SK-N-MC (cell line): ENCODE measurements around the gene SHD.
"Not testable (repeated sequence)": the region's sequence is repeated elsewhere in the genome, so short reads cannot be mapped to it uniquely, and the experiment has no call there.

Experiments used
- DNase-seq: peaks from one replicate; pipeline ENCODE4 v3.0.0-alpha.2; 2011; ENCODE audit warnings: low read depth, low spot score
- H3K27ac ChIP-seq: fragments of 200-600 bp; sonication (generic); 2 replicates; pipeline ENCODE4 v1.5.1; 2016; ENCODE audit warnings: mixed run types
- H3K36me3 ChIP-seq: fragments of 200-600 bp; sonication (generic); 2 replicates; pipeline ENCODE4 v1.6.1; 2017; ENCODE audit warnings: antibody characterized with exemption, low read length, mixed read lengths; ENCODE audit not compliant: insufficient read depth
- H3K4me3 ChIP-seq: fragments of 200-600 bp; sonication (generic); 2 replicates; pipeline ENCODE4 v1.5.1; 2016
- H3K9ac ChIP-seq: fragments of 200-600 bp; sonication (generic); 2 replicates; pipeline ENCODE4 v1.8.0; 2017; ENCODE audit warnings: mixed run types, mixed read lengths; ENCODE audit not compliant: insufficient read length
- H3K9me3 ChIP-seq: fragments of 200-600 bp; sonication (generic); 2 replicates; pipeline ENCODE4 v1.6.1; 2017; ENCODE audit warnings: low read depth, mild to moderate bottlenecking, antibody characterized with exemption, low read length, moderate library complexity, mixed read lengths
- EZH2 ChIP-seq: fragments of 200-600 bp; sonication (generic); IDR thresholded peaks from one replicate; pipeline ENCODE4 v1.6.1; 2017; ENCODE audit warnings: antibody characterized with exemption
- FOXP2 ChIP-seq: optimal IDR thresholded peaks from 2 replicates; pipeline ENCODE3; 2011; ENCODE audit warnings: mild to moderate bottlenecking, moderate library complexity; ENCODE audit not compliant: insufficient read depth; ENCODE audit errors: extremely low read length, control extremely low read depth
- POLR2AphosphoS5 ChIP-seq: IDR thresholded peaks from 2 replicates; pipeline ENCODE4 v1.6.1; 2012; ENCODE audit warnings: mild to moderate bottlenecking, low read depth, low read length, borderline replicate concordance

Gene SHD

GRCh38 chr19:4327877-4328242 lies 48.8 kb downstream of the SHD start:
- no peak overlapping the region for H3K27ac ChIP-seq
- no peaks in the 10 kb centered on the region for H3K36me3 ChIP-seq
- peak overlapping the region; percentile 76 for H3K4me3 ChIP-seq
- no peaks in the 10 kb centered on the region for H3K9me3 ChIP-seq
- no peak for DNase-seq
- H3K9ac ChIP-seq = no peak overlapping the region
- TF ChIP-seq EZH2 (no peak), FOXP2 (no peak)

GRCh38 chr19:4328243-4328990 lies 49.4 kb downstream of the SHD start:
- peak; percentile 80; the same call in 1 of the 2 replicates for TF ChIP-seq POLR2AphosphoS5
- TF ChIP-seq EZH2 = no peak
- no peak for TF ChIP-seq FOXP2
- Histone ChIP-seq H3K4me3 (peak overlapping the region; percentile 82), H3K9ac (peak overlapping the region; percentile 65)

DNA sequence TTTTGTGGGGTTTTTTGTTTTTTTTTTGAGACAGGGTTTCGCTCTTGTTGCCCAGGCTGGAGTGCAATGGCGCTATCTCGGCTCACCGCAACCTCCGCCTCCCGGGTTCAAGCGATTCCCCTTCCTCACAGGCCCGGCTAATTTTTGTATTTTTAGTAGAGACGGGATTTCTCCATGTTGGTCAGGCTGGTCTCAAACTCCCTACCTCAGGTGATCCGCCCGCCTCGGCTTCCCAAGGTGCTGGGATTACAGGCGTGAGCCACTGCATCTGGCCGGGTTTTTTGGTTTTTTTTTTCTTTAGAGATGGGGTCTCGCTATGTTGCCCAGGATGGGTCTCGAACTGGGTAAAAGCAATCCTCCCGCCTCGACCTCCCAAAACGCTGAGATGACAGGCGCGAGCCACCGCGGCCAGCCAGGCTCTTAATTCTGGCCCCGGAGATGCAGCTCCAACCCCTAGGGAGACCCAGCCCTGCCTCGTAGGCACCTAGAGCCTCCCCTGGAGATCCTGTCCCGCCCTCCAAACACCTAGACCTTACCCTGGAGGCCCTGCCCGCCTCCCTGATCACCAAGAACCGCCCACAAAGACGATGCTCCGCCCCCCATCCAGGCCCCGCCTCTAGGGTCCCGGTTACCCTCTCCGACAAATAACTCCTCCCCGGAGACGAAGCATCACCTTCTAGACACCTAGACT lies 50.1 kb downstream of the SHD start:
- not testable (repeated sequence) for H3K27ac ChIP-seq, H3K36me3 ChIP-seq, H3K9me3 ChIP-seq, DNase-seq
- Histone ChIP-seq H3K4me3 (peak overlapping the region; percentile 82), H3K9ac (peak overlapping the region; percentile 65)

More at GRCh38 chr19:4328243-4328990, 49.4 kb downstream of the SHD start:
- peak; percentile 69 for DNase-seq
- Histone ChIP-seq H3K27ac (no peak overlapping the region), H3K36me3 (no peaks in the 10 kb centered on the region), H3K9me3 (no peaks in the 10 kb centered on the region)

DNA sequence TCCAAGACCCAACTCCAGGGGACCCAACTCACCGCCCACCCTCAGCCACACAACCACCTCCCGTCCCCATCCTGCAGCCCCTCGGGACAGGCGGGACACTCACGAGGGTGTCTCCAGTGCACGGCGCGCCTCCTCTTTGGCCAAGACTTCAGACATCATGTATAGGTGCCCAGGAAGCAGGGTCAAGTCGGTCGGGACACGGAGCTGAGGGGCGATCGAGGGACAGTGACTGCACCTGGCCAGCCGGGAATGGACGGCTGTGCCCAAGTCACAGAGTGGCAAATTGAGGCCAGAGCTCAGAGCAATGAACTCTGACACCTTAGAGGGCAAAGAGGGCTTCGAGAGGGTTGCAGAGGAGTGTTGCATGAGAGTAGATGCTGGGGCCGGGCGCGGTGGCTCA lies 50.8 kb downstream of the SHD start:
- Histone ChIP-seq H3K36me3 (no peaks in the 10 kb centered on the region), H3K9me3 (no peaks in the 10 kb centered on the region), H3K9ac (no peak overlapping the region), H3K27ac (no peak overlapping the region), H3K4me3 (no peak overlapping the region)
- DNase-seq = no peak
- no peak for TF ChIP-seq EZH2
- no peak for TF ChIP-seq FOXP2
- no peak for TF ChIP-seq POLR2AphosphoS5

DNA sequence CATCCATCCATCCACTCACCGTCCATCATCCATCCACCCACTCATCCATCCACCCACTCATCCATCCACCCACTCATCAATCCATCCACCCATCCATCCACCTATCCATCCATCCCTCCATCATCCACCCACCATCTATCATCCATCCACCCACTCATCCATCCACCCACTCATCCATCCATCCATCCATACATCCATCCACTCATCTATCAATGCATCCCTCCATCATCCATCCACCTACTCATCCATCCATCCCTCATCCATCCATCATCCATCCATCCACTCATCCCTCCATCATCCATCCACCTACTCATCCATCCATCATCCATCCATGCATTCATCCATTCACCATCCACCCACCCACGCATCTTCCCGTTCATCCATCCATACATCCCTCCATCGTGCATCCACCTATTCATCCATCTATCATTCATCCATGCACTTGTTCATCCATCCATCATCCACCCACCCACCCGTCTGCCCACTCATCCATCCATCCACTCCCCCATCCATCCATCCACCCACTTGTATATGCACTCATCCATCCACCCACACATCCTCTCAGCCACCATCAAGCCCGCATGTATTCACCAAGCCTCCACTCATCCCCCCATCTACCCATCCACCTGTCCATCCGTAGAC lies 56.0 kb downstream of the SHD start:
- Histone ChIP-seq H3K9me3 (no peaks in the 10 kb centered on the region), H3K27ac (no peak overlapping the region), H3K4me3 (no peak overlapping the region), H3K36me3 (no peaks in the 10 kb centered on the region), H3K9ac (no peak overlapping the region)
- TF ChIP-seq EZH2 (no peak), POLR2AphosphoS5 (no peak), FOXP2 (no peak)
- no peak for DNase-seq

DNA sequence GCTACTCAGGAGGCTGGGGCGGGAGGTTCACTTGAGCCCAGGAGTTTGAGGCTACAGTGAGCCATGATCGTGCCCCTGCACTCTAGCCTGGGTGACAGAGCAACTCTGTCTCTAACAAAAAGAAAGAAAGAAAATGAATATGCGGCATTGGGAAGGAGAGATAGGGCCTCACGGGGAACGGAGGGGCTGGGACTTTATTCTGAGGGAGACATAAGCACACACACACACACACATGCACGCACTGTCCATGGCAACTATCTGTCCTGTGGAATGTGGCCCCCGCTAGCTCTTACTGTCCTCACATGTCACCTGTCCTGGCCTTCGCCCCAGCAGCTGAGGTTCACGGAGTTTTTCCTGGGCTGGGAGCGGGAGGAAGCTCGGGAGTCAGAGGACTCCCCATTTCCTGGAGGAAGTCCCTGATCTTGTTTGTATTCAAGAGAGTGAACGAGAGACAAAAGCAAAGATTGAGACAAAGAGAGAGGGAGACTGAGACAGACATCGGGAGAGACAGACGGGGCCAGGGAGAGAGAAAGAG lies 58.9 kb downstream of the SHD start:
- Histone ChIP-seq H3K36me3 (no peaks in the 10 kb centered on the region), H3K9ac (no peak overlapping the region), H3K9me3 (no peaks in the 10 kb centered on the region), H3K27ac (no peak overlapping the region; the same call in 1 of the 2 replicates), H3K4me3 (no peak overlapping the region)
- TF ChIP-seq FOXP2 (no peak), EZH2 (no peak), POLR2AphosphoS5 (no peak)
- DNase-seq = no peak

DNA sequence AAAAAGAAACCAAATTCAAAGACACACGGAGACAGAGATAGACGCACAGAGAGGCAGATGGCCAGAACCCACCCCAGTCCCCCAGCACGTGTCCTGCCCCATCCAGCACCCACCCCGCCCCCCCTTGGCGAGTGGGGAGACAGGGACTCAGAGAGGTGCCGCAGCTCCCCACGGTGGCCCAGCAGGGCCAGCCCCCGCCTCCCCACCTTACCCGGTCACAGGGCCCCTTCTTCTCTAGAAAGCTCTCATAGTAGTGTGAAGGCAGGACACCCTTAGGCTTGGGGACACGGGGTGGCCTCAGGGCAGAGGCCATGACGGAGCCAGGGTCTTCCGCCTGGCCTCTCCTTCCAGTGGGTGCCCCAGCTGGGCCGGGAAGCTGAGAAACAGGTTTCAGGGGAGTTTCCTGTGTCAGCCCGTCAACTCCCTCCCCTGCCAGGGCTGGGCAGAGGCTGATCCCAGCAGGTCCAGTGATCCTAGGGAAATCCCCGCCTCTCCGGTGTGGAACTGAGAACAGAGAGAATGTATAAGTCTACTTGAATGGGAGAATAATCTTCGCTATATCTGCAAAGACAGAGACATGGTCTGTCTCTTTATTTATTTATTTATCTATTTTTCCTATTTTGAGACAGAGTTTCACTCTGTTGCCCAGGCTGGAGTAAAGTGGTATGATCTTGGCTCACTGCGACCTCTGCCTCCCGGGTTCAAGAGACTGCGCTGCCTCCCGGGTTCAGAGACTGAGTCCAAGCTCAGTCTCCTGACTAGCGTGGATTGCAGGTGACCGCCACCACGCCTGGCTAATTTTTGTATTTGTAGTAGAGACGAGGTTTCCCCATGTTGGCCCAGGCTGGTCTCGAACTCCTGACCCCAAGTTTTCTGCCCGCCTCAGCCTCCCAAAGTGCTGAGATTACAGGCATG lies 59.6 kb downstream of the SHD start, which contains the start of gene STAP2:
Gene STAP2 (minus strand): TSS at position 387 of the 915 bp plus-strand sequence. CDS start 74 bp downstream, at position 313.
- H3K36me3 ChIP-seq = no peaks in the 10 kb centered on the region
- DNase-seq = no peak
- no peak within 1 kb of the TSS; the same call in 1 of the 2 replicates for H3K27ac ChIP-seq
- no peak within 1 kb of the TSS for H3K4me3 ChIP-seq
- TF ChIP-seq EZH2 (no peak), FOXP2 (no peak), POLR2AphosphoS5 (no peak)
- no peaks in the 10 kb centered on the region for H3K9me3 ChIP-seq
- no peak within 1 kb of the TSS for H3K9ac ChIP-seq
